Stimulated activated CD8-positive, alpha-beta memory T cell treated with anti-CD3 and anti-CD28 coated beads, Interleukin-15, amount 100 ng/mL, for 48 hours (primary cell): ENCODE data around the gene USP32.
A peak's percentile ranks its signal among the peaks of the same experiment; 100 is the strongest.
"Not testable (repeated sequence)": the region's sequence is repeated elsewhere in the genome, so short reads cannot be mapped to it uniquely, and the experiment has no call there.

Experiments used
- DNase-seq, 2 donors: peaks; one replicate each; pipeline ENCODE4 v3.0.0-alpha.2; 2020; ENCODE audit warnings: low read depth in 2 of 2

Gene USP32

DNA sequence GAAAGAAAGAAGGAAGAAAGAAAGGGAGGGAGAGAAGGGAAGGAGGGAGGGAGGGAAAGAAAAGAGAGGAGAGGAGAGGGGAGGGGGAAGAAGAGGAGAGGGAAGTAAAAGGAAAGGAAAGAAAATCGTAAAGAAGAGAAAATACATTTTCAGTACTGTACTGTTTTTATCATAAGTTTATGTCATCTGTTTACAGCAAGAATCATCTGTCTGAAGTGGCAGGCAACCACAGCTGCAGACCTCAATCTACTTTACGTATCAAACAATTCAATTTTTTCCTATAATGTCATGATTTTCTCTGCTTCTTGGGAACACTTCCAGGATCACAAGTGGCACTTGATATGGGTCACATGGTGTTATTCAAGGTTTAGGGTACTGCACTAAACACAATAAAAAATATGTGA is 58.3 kb downstream of the USP32 start:
- DNase-seq, result no peak

DNA sequence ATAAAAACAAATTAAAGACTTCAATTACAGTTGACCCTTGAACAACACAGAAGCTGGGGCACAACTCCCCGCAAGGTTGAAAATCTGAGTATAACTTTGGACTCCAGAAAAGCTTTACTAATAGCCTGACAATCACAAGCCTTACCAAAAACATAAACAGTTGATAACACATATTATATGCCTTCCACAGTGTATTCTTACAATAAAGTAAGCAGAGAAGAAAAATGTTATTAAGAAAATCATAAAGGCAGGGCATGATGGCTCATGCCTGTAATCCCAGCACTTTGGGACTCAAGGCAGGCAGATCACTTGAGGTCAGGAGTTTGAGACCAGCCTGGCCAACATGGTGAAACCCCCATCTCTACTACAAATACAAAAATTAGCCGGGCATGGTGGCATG is 58.9 kb downstream of the USP32 start:
- DNase-seq, result not testable (repeated sequence)

DNA sequence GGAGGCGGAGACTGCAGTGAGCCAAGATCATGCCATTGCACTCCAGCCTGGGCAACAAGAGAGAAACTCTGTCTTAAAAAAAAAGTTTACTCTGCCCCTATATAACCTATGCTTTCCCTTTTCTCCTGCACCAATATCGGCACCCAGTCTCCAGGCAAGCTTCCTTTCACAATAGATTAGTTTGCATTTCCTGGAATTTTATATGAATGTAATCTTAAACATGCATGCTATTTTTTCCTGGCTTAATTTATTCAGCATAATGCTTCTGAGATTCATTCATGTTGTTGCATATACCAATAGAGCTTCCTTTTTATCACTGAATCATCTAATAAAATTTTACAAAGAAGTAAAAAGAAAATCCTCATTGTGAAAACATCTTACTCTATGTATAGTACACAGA is 59.4 kb downstream of the USP32 start:
- DNase-seq, result no peak

DNA sequence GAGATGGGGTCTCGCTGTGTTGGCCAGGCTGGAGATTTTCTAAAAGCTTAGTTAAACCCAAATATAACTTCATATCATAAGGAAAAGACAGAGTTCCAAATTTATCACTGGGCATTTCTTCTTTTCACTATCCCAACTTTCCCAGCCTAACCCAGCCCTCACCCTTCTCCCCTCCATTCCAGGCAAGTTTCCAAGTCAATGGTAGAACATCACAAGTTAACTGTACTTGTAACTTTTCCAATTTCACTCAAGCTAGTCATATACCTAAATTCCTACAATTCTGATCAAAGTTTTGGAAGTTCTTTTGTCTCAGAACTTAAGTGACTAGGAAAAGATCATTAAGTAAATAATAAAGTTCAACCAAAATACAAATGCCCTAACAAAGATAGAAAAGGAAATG is 61.2 kb downstream of the USP32 start:
- no peak for DNase-seq

DNA sequence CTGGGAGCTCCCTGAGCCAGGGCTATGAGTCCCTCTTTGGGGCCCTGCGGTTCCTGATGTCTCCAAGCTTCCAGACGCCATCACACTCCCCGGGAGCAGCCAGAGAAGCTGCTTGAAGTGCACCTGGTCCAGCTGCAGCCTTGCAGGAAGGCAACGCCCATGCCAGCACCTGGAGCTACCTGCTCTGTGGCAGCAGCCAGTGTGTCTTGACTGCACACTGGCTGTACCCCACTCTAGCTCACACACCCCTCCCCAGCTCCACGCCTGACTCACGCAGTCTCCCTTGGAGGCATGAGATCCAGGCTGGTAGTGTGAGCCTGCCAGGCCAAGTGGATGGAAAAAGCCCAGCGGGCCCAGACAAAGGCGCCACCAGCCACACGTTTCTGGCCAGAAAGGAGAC is 63.3 kb downstream of the USP32 start:
- DNase-seq, result no peak

DNA sequence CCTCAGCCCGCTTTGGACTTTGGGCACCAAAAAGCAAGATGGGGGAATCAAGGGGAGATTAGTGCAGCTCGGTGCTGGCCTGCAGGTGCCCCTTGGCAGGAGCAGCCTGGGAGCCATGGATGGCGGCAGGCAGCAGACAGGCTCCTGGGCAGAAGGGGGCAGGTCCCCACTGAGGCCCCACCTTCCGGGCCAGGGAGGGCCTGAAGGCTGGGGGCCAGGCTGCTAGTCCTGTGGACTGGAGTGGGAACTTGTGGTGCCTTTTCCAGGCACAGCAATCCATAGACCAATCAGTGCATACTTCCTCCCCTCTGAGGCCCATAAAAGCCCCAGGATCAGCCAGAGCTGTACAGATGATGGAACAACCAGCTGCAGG is 64.0 kb downstream of the USP32 start:
- DNase-seq, result no peak

DNA sequence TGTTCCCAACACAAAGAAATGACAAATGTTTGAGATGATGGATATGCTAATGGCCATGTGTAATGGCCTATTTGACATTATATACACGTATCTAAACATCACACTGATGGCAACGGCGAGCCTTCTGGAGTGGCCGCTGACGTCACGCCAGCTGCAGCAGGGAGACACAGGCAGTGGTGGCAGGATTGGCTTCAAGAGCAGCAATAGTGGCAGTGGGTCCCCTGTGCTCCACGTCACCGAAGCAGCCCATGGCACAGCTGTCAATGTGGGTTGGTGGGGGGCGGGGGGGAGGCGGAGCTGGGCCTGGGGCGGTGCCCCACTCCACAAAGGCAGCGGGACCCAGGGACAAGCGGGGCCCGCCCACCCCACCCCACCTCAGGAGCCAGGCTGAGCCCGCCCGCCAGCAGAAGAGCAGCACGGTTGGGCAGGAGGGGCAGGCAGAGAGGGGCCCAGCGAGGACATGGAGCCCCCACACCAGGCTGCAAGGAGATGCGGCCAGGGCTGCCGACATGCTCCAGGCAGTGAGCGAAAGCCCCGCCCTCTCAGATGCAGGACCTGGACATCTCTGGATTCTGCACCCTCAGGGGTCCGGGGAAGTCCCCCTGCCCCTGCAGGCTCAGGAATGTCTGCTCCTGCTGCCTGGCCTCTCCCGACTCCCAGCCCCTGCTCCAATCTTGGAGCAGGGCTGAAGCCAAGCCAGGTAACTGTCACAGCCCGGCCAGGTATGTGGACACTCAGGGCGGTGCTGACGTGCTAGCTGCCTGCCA is 64.6 kb downstream of the USP32 start:
- DNase-seq, result no peak

DNA sequence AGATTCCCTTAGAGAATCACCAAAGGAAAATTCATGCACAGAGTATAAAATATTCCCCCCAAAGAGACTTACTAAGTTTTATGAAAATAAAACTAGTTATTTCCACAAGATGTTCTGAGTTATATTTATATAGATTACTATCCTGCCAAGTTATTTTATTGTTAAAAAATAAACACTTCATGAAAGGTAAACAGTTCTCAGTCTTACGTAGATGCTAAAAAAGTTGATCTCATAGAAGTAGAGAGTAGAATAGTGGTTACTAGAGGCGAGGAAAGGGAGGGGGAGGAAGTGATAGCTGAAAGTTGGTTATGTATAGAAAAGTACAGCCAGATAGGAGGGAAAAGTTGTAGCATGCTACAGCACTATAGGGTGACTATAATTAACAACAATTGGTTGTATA is 65.2 kb downstream of the USP32 start:
- no peak for DNase-seq

DNA sequence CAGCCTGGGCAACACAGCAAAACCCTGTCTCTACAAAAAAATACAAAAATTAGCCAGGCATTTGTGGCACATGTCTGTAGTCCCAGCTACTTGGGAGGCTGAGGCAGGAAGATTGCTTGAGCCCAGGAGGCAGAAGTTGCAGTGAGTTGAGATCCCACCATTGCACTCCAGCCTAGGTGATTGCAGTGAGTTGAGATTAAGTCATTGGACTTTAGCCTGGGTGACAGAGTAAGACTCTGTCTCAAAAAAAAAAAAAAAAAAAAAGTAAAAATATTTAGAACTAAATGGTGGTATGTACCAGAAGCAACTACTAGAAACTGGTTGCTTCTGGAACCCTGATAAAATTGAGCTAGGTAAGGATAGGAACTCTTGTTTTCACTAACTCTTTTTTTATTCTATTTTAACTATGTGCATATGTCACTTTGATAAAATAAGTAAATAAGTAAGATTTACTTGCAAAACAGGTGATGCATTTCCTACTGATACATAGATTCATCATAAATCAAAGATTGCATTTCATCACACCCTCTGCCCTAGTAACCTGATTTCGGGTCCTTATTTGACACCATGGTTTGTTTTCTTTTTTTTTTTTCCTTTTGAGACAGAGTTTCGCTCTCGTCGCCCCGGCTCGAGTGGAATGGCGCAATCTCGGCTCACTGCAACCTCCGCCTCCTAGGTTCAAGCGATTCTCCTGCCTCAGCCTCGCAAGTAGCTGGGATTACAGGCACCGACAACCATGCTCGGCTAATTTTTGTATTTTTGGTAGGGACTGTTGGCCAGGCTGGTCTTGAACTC is 66.0 kb downstream of the USP32 start:
- no peak for DNase-seq

DNA sequence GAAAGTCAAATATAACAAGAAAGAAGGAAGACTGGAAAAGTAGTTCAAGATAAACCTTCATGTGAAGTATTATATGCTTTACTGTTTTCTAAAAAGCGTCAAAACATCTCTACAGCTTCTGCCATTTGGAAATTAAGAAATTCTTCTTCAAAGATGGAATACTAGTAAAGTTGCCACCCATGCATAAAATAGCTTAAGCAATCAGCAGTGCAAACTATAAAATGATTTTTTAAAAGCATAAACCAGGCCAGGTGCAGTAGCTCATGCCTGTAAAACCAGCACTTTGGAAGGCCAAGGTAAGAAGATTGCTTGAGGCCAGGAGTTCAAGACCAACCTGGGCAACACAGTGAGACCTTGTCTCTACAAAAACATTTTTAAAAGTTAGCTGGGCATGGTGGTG is 68.2 kb downstream of the USP32 start:
- no peak for DNase-seq

DNA sequence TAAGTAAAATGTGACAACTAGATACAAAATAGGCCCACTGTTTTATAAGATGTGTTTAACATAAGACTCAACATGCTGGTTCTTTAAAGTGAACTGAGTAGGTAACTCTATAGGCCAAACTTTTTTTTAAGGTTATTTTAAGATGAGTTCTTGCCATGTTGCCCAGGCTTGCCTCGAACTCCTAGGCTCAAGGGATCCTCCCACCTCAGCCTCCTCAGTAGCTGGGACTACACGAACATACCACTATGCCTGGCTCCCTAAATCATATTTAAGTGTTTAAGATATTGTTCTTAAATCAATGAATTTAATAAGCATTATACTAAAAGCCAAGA is 69.9 kb downstream of the USP32 start:
- DNase-seq, result no peak

DNA sequence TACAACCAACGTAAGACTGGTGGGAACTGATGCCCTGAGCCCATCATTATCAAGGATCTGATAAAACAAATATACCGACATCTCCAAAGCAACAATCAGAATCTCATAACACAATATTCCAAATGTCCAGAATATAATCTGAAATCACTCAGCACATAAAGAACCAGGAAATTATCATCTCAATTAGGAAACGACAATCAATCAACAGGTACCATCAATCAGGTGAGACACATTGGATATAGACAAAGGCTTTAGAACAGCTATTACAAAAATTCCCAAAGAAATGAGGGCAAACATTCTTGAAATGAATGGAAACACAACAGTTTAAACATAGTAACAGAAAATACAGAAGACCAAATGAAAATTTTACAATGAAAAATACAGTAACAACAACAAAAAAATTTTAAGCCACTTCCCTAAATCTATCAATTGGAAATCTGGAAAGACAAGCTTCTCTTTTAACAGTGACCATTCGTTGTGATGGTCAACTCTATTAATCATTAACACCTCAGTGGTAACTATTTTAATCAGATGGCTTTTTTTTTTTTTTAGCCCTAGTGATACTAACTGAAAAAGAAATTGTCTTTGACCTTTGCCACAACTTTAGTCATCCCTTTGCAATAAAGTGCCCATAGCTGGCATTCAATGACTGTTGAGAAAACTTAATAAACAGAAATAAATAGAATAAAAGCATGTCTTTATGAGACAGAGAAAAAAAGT is 70.4 kb downstream of the USP32 start:
- DNase-seq, result no peak

DNA sequence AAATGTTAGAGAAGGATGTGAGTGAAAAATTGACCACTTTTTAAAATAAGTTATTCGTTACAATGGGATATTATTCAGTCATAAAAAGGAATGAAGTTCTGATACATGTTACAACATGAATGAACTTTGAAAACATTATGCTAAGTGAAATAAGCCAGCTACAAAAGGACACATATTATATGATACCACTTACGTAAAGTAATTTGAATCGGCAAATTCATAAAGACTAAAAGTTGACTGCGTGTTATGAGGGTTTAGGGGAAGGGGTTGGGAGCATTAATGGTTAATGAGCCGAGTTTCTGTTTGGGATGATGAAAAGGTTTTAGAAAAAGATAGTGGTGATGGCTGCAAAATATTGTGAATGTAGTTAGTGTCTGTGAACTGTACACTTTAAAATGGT is 73.1 kb downstream of the USP32 start:
- no peak for DNase-seq

DNA sequence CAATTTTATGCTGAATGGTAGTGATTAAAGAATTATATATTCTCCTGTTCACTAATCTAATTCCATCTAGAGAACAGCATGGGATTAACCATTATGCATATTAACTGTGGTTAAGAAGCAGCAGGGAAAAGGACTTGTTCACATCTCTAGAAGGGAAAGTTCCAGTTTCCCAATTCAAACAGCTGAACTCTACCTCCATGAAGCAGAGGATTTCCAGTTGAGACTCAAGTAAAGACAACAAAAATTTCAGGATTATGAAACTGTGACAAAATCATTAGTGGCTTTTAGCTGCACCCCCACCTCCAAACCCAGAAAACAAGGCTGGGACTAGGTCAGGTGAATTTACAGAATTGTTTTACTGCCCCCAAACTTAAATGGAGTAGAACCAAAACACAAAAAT is 73.6 kb downstream of the USP32 start:
- no peak for DNase-seq

DNA sequence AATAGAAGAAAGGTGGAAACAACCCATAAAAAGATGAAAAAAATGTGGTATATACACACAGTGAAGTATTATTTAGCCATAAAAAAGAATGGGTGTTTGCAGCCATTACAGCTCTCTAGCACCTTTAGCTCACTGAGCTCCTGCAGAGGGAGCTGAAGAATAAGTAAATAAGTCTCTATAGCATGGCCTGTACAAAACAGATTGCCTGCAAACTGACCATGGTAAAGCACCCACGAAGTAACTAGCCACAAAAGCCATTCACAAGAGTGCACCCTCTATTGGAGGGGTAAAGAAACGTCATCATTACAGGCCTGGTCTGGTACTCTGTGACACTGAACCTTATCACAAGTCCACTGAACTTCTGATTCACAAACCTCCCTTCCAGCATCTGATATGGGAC is 76.3 kb downstream of the USP32 start:
- DNase-seq, result no peak

DNA sequence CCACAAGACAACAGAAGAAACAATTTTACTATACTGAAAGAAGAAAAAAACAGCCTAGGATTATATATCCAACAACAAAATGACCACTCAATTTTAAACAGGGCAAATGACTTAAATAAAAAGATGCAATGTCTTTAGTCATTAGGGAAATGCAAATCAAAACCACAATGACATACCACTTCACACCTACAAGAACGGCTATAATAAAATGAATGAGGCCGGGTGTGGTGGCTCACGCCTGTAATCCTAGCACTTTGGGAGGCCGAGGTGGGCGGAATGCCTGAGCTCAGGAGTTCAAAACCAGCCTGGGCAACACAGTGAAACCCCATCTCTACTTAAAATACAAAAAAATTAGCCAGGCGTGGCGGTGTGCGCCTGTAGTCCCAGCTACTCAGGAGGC is 77.0 kb downstream of the USP32 start:
- peak in 1 of 2 donors; percentile 1 for DNase-seq

DNA sequence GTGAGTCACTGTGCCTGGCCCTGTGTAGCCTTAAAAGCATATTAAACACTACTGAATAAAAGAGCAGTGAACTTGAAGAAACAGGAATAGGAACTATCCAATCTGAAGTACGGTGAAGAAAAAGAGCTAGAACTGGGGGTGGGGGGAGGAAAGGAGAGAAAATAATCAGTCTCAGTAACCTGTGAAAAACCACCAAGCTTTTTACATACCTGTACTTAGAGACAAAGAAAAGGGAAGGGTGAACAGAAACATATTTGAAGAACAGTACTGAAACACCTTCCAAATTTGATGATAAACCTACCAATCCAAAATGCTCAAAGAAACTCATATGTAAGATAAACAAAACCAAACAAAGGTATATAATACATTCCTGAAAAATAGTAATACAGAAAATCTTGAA is 77.5 kb downstream of the USP32 start:
- no peak for DNase-seq

DNA sequence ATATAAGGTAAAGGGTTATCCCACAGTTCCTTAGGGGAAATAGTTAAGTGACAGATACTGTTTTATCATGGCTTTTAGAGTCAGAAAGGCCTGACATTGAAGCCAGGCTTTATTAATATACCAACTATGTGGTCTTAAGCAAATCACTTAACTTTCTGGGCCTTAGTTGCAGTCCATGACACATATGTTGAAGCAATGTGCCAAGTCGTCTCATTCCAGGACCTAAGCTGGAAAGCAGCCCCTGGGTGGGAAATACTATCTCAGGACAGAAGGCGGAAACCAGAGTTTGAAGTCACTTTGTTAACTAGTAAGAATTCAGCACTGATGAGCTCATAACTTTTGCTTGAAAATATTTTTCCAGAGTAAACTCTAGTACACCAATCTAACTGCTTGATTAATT is 80.0 kb downstream of the USP32 start:
- DNase-seq, result no peak

DNA sequence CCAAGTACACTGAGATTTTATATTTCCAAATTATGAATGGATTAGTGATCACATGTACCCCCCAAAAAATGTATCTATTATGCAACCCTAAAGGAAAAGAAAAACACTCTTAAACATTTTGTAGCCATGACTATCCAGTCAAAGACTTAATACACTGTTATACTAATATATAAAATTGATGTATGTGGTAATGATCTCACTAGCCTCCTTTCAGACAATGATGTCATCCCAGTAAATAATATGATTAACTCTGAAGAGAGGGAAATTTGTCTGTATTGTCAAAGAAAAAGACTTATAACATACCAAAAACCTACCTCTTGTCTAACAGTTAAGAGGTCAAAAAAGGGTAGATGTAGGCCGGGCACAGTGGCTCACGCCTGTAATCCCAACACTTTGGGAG is 80.7 kb downstream of the USP32 start:
- DNase-seq, result no peak

DNA sequence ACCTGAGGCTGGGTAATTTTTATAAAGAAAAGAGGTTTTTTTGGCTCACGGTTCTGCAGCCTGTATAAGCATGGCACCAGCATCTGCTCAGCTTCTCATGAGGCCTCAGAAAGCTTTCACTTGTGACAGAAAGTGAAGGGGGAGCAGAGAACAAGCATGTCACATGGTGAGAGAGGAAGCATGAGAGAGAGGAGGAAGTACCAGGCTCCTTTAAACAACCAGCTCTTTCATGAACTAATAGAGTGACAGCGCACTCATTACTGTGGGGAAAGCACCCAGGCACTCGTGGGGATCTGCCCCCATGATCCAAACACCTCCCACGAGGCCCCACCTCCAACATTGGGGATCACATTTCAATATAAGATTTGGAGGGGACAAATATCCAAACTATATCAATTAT is 86.8 kb downstream of the USP32 start:
- DNase-seq, result no peak

DNA sequence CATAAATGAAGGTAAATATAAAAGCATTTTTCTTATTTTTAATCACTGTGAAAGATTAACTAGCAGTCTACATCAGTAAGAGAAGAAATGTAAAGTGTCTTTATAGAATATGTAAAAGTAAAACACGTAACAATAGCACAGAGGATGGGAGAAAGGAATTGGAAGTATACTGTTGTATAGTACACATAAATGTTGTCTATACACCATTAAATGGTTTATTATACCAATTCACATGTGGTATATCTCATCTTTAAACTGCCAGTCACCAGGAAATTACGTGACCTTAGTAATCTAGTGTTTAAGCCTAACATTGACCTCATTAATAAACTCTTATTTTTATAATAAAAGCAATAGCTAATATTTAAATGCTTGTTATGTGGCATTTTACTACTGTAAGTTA is 87.4 kb downstream of the USP32 start:
- no peak for DNase-seq

DNA sequence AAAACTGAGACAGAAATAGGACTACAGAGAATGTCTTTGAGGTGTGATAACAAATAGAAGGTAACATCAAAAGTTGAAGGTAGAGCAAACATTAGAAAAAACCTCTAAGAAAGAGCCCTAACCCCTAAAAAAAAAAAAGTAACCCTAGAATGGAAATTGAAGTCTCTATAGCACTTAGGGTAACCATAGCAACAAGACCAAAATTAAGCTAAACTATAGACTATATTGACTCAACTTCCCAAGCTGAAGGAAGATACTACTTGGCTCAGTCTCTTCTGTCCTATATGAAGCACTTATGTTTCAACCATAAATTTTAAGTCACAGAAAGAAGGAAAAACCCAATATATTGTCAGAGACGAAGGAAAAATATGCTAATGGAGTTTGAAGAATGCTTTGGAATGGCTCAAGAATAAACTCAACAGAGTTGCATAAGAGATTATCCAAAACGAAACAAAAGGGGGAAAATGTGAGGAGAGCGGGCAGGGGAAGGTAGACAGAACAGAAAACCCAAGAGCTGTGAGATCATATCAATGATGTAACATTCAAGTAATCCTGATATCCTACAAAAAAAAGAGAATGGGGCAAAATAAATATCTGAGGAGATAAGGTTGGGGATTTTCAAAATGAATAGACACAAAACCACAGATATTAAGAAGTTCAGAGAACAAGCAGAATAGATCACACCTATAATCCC is 88.4 kb downstream of the USP32 start:
- no peak for DNase-seq
